Activated naive CD4-positive, alpha-beta T cell treated with anti-CD3 and anti-CD28 coated beads for 36 hours (primary cell): ENCODE data around the gene CLCNKB. TPM values are rescaled to one million over a fixed set of nuclear protein-coding genes. Genes with fewer than 3 reads are reported as not detected.

Source experiments
- CTCF ChIA-PET: fragments of 350-600 bp; sonication (Branson Sonifier 250); formaldehyde crosslinking; loops from one replicate; lab custom pipeline; 2021; ENCODE audit warnings: antibody characterized with exemption; lab: Charles Lee
- DNase-seq: peaks from one replicate; pipeline ENCODE4 v3.0.0-alpha.2; 2020
- H3K27ac Mint-ChIP-seq: one replicate; pipeline ENCODE4 v1.8.0; 2021; ENCODE audit warnings: mild to moderate bottlenecking, mixed read lengths
- H3K27me3 Mint-ChIP-seq: one replicate; pipeline ENCODE4 v1.8.0; 2021; ENCODE audit warnings: low read depth, mixed read lengths
- H3K36me3 Mint-ChIP-seq: one replicate; pipeline ENCODE4 v1.8.0; 2021; ENCODE audit warnings: low read depth, mixed read lengths
- H3K4me1 Mint-ChIP-seq: one replicate; pipeline ENCODE4 v1.8.0; 2021; ENCODE audit warnings: low read depth, mixed read lengths
- H3K4me3 Mint-ChIP-seq: one replicate; pipeline ENCODE4 v1.8.0; 2021; ENCODE audit warnings: mild to moderate bottlenecking, moderate library complexity, mixed read lengths
- H3K9me3 Mint-ChIP-seq: one replicate; pipeline ENCODE4 v1.8.0; 2021; ENCODE audit warnings: mixed read lengths
- intact Hi-C: fragments of 100-400 bp; cut with micrococcal nuclease; formaldehyde crosslinking; loops from one replicate; pipeline ENCODE4 v1.15.1; 2023
- total RNA-seq, 2 experiments: library from RNA; stranded (reverse); gene quantifications; one replicate each; pipeline ENCODE4 v1.2.3, GENCODE V29; 2021

The CLCNKB gene
- total RNA-seq, 2 experiments from 2014 or later = not detected

DNA sequence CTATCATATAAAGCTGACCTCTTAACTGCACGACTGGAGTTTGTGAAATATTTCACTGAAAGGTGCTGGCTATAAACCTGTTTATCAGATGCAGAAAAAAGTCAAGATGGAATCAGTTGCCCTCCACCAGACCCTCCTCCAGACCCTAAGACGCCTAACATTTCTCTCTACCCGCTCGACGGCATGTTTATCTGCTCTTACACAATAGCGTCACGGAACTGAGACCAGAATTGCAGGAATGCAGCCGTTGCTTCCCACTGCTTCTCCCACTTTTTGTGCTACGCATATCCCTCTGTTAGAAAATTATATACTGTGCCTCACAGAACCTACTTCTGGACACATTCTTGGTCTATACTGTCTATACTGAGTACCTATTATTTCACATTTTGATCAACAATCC, 58.0 kb downstream of the CLCNKB start:
- H3K4me3 Mint-ChIP-seq = no peak overlapping the region
- no peaks in the 10 kb centered on the region for H3K27me3 Mint-ChIP-seq
- H3K36me3 Mint-ChIP-seq = no peaks in the 10 kb centered on the region
- intact Hi-C loops = no loop called here
- DNase-seq = no peak
- no peaks in the 10 kb centered on the region for H3K4me1 Mint-ChIP-seq
- CTCF ChIA-PET = interaction anchor here (1.2 kb wide), 1 partner anchor 19 kb away, joined by 3 read pairs; no protein-coding TSS in a partner anchor
- peaks cover 1% of the 10 kb centered on the region for H3K9me3 Mint-ChIP-seq
- H3K27ac Mint-ChIP-seq = no peak overlapping the region

Other genes starting within 250 kb of the CLCNKB start
- gene UQCRHL, start 236.1 kb upstream of the CLCNKB start, total RNA-seq = 1 to 10 TPM; 1.7 to 1.9 TPM
- gene SPEN, start 196.1 kb upstream of the CLCNKB start, total RNA-seq = 10 to 100 TPM; 30.7 to 33.7 TPM
- gene ZBTB17, start 67.7 kb upstream of the CLCNKB start, total RNA-seq = 10 to 100 TPM; 34.8 to 37.5 TPM
- not detected for gene SRARP, start 39.5 kb upstream of the CLCNKB start, total RNA-seq
- not detected for gene HSPB7, start 25.7 kb upstream of the CLCNKB start, total RNA-seq
- not detected for gene CLCNKA, start 21.7 kb upstream of the CLCNKB start, total RNA-seq
- not detected for gene FAM131C, start 29.9 kb downstream of the CLCNKB start, total RNA-seq
- under 1 TPM; 0.29 to 0.54 TPM for gene EPHA2, start 112.3 kb downstream of the CLCNKB start, total RNA-seq
- 1 to 10 TPM; 5.3 to 5.9 TPM for gene ARHGEF19, start 168.9 kb downstream of the CLCNKB start, total RNA-seq
- 1 to 10 TPM; 2.7 to 4.0 TPM for gene CPLANE2, start 193.4 kb downstream of the CLCNKB start, total RNA-seq